Neural cell (in vitro differentiated cells): ENCODE results near the gene EML5. TPM values are rescaled to one million over a fixed set of nuclear protein-coding genes. Genes with fewer than 3 reads are reported as not detected.

Experiments
- H2AFZ ChIP-seq: fragments of 200-600, 300-800 bp; sonication (generic), shearing (Covaris generic); 2 replicates; pipeline ENCODE4 v1.6.0; 2014; ENCODE audit warnings: low read depth, mild to moderate bottlenecking, antibody characterized with exemption, low read length, moderate library complexity
- H3F3A ChIP-seq: fragments of 200-600 bp; shearing (Covaris generic); 2 replicates; pipeline ENCODE4 v1.6.1; 2016; ENCODE audit warnings: mild to moderate bottlenecking, moderate library complexity, mixed read lengths, antibody characterized with exemption, low read length; ENCODE audit not compliant: insufficient read depth, poor library complexity, severe bottlenecking
- H3K27ac ChIP-seq: fragments of 200-600, 300-800 bp; sonication (generic), shearing (Covaris generic); 2 replicates; pipeline ENCODE4 v1.5.1; 2014; ENCODE audit warnings: mild to moderate bottlenecking, low read length, moderate library complexity
- H3K27me3 ChIP-seq: fragments of 300-800, 200-600 bp; sonication (generic), shearing (Covaris generic); 2 replicates; pipeline ENCODE4 v1.6.0; 2014; ENCODE audit warnings: mild to moderate bottlenecking, low read depth, low read length, moderate library complexity; ENCODE audit not compliant: insufficient read depth
- H3K36me3 ChIP-seq: fragments of 300-800, 200-600 bp; sonication (generic), shearing (Covaris generic); 2 replicates; pipeline ENCODE4 v1.5.1; 2014; ENCODE audit warnings: mild to moderate bottlenecking, antibody characterized with exemption, low read length, moderate library complexity; ENCODE audit not compliant: insufficient read depth
- H3K4me2 ChIP-seq: fragments of 300-800, 200-600 bp; sonication (generic), shearing (Covaris generic); 2 replicates; pipeline ENCODE4 v1.6.0; 2014; ENCODE audit warnings: mild to moderate bottlenecking, low read length
- H3K4me3 ChIP-seq: fragments of 300-800, 200-600 bp; sonication (generic), shearing (Covaris generic); 2 replicates; pipeline ENCODE4 v1.5.1; 2014; ENCODE audit warnings: mild to moderate bottlenecking, low read length, moderate library complexity
- H3K79me2 ChIP-seq: fragments of 200-600 bp; shearing (Covaris generic); replicated peaks from 2 replicates; pipeline ENCODE4 v1.6.0; 2014; ENCODE audit warnings: mild to moderate bottlenecking, low read length, moderate library complexity; ENCODE audit not compliant: insufficient read depth
- H3K9ac ChIP-seq: fragments of 300-800, 200-600 bp; sonication (generic), shearing (Covaris generic); 2 replicates; pipeline ENCODE4 v1.6.1; 2016; ENCODE audit warnings: mild to moderate bottlenecking, low read length, mixed read lengths
- H3K9me2 ChIP-seq: fragments of 200-600 bp; shearing (Covaris generic); 2 replicates; pipeline ENCODE4 v1.6.1; 2016; ENCODE audit warnings: mild to moderate bottlenecking, low read length, mixed read lengths; ENCODE audit not compliant: insufficient read depth
- H3K9me3 ChIP-seq: fragments of 200-600, 300-800 bp; sonication (generic), shearing (Covaris generic); 2 replicates; pipeline ENCODE4 v1.6.1; 2016; ENCODE audit warnings: mild to moderate bottlenecking, mixed run types, low read length, moderate library complexity, mixed read lengths
- H4K20me1 ChIP-seq: fragments of 200-600 bp; shearing (Covaris generic); 2 replicates; pipeline ENCODE4 v1.6.1; 2016; ENCODE audit warnings: mild to moderate bottlenecking, mixed run types; ENCODE audit not compliant: insufficient read depth
- EP300 ChIP-seq: fragments of 450-650 bp; conservative IDR thresholded peaks from 2 replicates; pipeline ENCODE4 v1.6.1; 2014; ENCODE audit warnings: antibody characterized with exemption, mild to moderate bottlenecking, moderate library complexity; ENCODE audit not compliant: poor library complexity, severe bottlenecking
- EZH2 ChIP-seq: fragments of 200-600, 300-800 bp; shearing (Covaris generic), sonication (generic); IDR thresholded peaks from 2 replicates; pipeline ENCODE4 v1.6.1; 2014; ENCODE audit warnings: antibody characterized with exemption, low read length, borderline replicate concordance, mild to moderate bottlenecking; ENCODE audit not compliant: insufficient read depth, poor library complexity, severe bottlenecking
- MXI1 ChIP-seq: fragments of 450-650 bp; conservative IDR thresholded peaks from 2 replicates; pipeline ENCODE4 v1.6.1; 2014; ENCODE audit warnings: antibody characterized with exemption, mild to moderate bottlenecking; ENCODE audit not compliant: poor library complexity, severe bottlenecking
- POLR2AphosphoS5 ChIP-seq: IDR thresholded peaks from 2 replicates; pipeline ENCODE4 v1.6.1; 2012
- RAD21 ChIP-seq: fragments of 450-650 bp; conservative IDR thresholded peaks from 2 replicates; pipeline ENCODE4 v1.6.1; 2014; ENCODE audit warnings: antibody characterized with exemption, mild to moderate bottlenecking, moderate library complexity
- SMC3 ChIP-seq: fragments of 450-650 bp; conservative IDR thresholded peaks from 2 replicates; pipeline ENCODE4 v1.6.1; 2014; ENCODE audit warnings: antibody characterized with exemption, mild to moderate bottlenecking, moderate library complexity; ENCODE audit not compliant: poor library complexity
- TAF1 ChIP-seq: IDR thresholded peaks from 2 replicates; pipeline ENCODE4 v1.6.1; 2012; ENCODE audit warnings: low read depth
- polyA plus RNA-seq: library from polyadenylated mRNA; depleted of rRNA; stranded (reverse); fragments of >200 nt; gene quantifications from 2 replicates; pipeline ENCODE4 v1.2.3, GENCODE V29; 2014
- TF ChIP-seq, protein P1 (sequence below): fragments of 450-650 bp; IDR thresholded peaks from 2 replicates; pipeline ENCODE4 v1.5.1; 2014; ENCODE audit warnings: antibody characterized with exemption, mild to moderate bottlenecking, moderate library complexity; ENCODE audit not compliant: poor library complexity, severe bottlenecking
- TF ChIP-seq, protein P2 (sequence below): IDR thresholded peaks from 2 replicates; pipeline ENCODE4 v1.6.1; 2012; ENCODE audit warnings: borderline replicate concordance

Gene EML5
- polyA plus RNA-seq, 1 donor from 2014 or later = 27.5 TPM

DNA sequence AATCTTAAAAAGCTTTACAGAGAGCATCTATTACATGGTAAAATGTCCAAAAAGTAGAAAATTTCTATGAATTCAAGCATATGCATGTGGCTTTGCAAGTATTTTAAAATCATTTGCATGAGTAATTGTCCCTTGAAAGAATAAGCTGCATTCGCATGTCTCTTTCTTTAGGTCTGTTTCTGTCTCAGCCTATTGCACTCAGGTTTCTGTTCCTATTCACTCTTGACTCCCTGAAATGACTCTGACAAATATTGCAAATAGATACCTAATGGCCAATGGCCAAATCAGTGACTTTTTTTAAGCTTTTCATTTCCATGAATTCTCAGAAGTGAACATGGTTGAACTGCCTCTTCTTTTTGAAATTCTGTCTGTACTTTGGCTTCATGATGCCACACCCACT, 25.3 kb upstream of the EML5 start:
- no peak overlapping the region for H3K9ac ChIP-seq
- H3K27me3 ChIP-seq = no peaks in the 10 kb centered on the region
- H3K36me3 ChIP-seq = no peaks in the 10 kb centered on the region
- no peaks in the 10 kb centered on the region for H3K9me3 ChIP-seq
- no peak overlapping the region for H3K4me2 ChIP-seq
- no peak overlapping the region for H3K4me3 ChIP-seq
- no peaks in the 10 kb centered on the region for H3K9me2 ChIP-seq
- H3K27ac ChIP-seq = no peak overlapping the region
- H3K79me2 ChIP-seq = peaks cover 4% of the 10 kb centered on the region
- no peaks in the 10 kb centered on the region for H4K20me1 ChIP-seq
- no peak overlapping the region for H2AFZ ChIP-seq
- no peaks in the 10 kb centered on the region for H3F3A ChIP-seq
- TF ChIP-seq EP300 (no peak), TAF1 (no peak), EZH2 (no peak), MXI1 (no peak), RAD21 (no peak), SMC3 (no peak), POLR2AphosphoS5 (no peak)
- TF ChIP-seq, protein P1, sequence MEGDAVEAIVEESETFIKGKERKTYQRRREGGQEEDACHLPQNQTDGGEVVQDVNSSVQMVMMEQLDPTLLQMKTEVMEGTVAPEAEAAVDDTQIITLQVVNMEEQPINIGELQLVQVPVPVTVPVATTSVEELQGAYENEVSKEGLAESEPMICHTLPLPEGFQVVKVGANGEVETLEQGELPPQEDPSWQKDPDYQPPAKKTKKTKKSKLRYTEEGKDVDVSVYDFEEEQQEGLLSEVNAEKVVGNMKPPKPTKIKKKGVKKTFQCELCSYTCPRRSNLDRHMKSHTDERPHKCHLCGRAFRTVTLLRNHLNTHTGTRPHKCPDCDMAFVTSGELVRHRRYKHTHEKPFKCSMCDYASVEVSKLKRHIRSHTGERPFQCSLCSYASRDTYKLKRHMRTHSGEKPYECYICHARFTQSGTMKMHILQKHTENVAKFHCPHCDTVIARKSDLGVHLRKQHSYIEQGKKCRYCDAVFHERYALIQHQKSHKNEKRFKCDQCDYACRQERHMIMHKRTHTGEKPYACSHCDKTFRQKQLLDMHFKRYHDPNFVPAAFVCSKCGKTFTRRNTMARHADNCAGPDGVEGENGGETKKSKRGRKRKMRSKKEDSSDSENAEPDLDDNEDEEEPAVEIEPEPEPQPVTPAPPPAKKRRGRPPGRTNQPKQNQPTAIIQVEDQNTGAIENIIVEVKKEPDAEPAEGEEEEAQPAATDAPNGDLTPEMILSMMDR = no peak
- TF ChIP-seq, protein P2, sequence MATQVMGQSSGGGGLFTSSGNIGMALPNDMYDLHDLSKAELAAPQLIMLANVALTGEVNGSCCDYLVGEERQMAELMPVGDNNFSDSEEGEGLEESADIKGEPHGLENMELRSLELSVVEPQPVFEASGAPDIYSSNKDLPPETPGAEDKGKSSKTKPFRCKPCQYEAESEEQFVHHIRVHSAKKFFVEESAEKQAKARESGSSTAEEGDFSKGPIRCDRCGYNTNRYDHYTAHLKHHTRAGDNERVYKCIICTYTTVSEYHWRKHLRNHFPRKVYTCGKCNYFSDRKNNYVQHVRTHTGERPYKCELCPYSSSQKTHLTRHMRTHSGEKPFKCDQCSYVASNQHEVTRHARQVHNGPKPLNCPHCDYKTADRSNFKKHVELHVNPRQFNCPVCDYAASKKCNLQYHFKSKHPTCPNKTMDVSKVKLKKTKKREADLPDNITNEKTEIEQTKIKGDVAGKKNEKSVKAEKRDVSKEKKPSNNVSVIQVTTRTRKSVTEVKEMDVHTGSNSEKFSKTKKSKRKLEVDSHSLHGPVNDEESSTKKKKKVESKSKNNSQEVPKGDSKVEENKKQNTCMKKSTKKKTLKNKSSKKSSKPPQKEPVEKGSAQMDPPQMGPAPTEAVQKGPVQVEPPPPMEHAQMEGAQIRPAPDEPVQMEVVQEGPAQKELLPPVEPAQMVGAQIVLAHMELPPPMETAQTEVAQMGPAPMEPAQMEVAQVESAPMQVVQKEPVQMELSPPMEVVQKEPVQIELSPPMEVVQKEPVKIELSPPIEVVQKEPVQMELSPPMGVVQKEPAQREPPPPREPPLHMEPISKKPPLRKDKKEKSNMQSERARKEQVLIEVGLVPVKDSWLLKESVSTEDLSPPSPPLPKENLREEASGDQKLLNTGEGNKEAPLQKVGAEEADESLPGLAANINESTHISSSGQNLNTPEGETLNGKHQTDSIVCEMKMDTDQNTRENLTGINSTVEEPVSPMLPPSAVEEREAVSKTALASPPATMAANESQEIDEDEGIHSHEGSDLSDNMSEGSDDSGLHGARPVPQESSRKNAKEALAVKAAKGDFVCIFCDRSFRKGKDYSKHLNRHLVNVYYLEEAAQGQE = no peak

DNA sequence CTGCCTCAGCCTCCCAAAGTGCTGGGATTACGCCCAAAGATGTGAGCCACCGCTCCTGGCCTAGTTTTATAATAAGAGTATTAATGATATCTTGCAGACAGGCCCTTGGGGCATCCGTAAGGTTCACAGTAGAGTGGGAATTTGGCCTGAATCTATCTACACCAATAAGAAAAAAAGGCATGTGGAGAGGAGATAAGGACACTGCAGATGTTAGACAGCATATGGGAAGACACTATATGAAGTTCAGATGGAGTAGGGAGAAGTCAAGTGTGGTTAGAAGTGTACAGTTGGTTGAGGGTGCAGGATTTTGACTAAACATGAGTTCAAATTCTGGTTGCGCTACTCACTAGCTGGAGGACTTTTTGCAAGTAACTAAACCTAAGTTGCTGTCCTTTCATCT, 23.2 kb upstream of the EML5 start:
- no peaks in the 10 kb centered on the region for H4K20me1 ChIP-seq
- H3K27me3 ChIP-seq = no peaks in the 10 kb centered on the region
- TF ChIP-seq MXI1 = no peak
- TF ChIP-seq, protein P2 = no peak
- no peaks in the 10 kb centered on the region for H3K9me3 ChIP-seq
- no peak overlapping the region for H2AFZ ChIP-seq
- no peaks in the 10 kb centered on the region for H3K9me2 ChIP-seq
- H3F3A ChIP-seq = no peaks in the 10 kb centered on the region
- H3K4me2 ChIP-seq = no peak overlapping the region
- no peak overlapping the region for H3K9ac ChIP-seq
- H3K79me2 ChIP-seq = no peaks in the 10 kb centered on the region
- no peak overlapping the region for H3K27ac ChIP-seq
- H3K36me3 ChIP-seq = no peaks in the 10 kb centered on the region
- no peak overlapping the region for H3K4me3 ChIP-seq
